HepG2 (cell line): ENCODE results near the gene GRIN2D. TPM values are rescaled to one million over a fixed set of nuclear protein-coding genes. Genes with fewer than 3 reads are reported as not detected.

ENCODE experiments used
- CAMTA2 ChIP-seq: sonication (generic); formaldehyde crosslinking; IDR thresholded peaks from 2 replicates; pipeline ENCODE4 v1.4.0; 2020; ENCODE audit warnings: mild to moderate bottlenecking, missing genetic modification reagents, borderline replicate concordance
- CEBPG ChIP-seq: IDR thresholded peaks from 2 replicates; pipeline ENCODE4 v1.6.1; 2016
- ERF ChIP-seq: IDR thresholded peaks from 2 replicates; pipeline ENCODE4 v1.6.1; 2018; ENCODE audit warnings: missing biosample characterization, missing genetic modification reagents
- ESRRA ChIP-seq: sonication (generic); formaldehyde crosslinking; IDR thresholded peaks from 2 replicates; pipeline ENCODE4 v1.5.1; 2020; ENCODE audit warnings: mild to moderate bottlenecking, low read depth, missing genetic modification reagents
- HNRNPLL ChIP-seq: fragments of 200-400 bp; formaldehyde crosslinking; IDR thresholded peaks from 2 replicates; pipeline ENCODE4 v1.6.1; 2017; ENCODE audit warnings: mild to moderate bottlenecking, low read depth, low read length; ENCODE audit not compliant: poor library complexity, severe bottlenecking
- PREB ChIP-seq: sonication (generic); formaldehyde crosslinking; IDR thresholded peaks from 2 replicates; pipeline ENCODE4 v1.4.0; 2020; ENCODE audit warnings: missing genetic modification reagents
- SAP130 ChIP-seq: IDR thresholded peaks from 2 replicates; pipeline ENCODE4 v1.6.1; 2016; ENCODE audit warnings: low read depth
- SRY ChIP-seq: sonication (generic); formaldehyde crosslinking; IDR thresholded peaks from 2 replicates; pipeline ENCODE4 v1.8.0; 2022; ENCODE audit warnings: mild to moderate bottlenecking, missing genetic modification reagents
- TARDBP ChIP-seq: sonication (generic); formaldehyde crosslinking; IDR thresholded peaks from 2 replicates; pipeline ENCODE4 v1.8.0; 2022; ENCODE audit warnings: mild to moderate bottlenecking, missing genetic modification reagents
- ZBTB10 ChIP-seq: sonication (generic); formaldehyde crosslinking; IDR thresholded peaks from 2 replicates; pipeline ENCODE4 v1.4.0; 2020; ENCODE audit warnings: missing genetic modification reagents, borderline replicate concordance
- ZC3H4 ChIP-seq: sonication (generic); formaldehyde crosslinking; IDR thresholded peaks from 2 replicates; pipeline ENCODE4 v1.4.0; 2020; ENCODE audit warnings: missing genetic modification reagents, borderline replicate concordance
- ZKSCAN1 ChIP-seq: fragments of 150-350 bp; IDR thresholded peaks from 2 replicates; pipeline ENCODE4 v1.6.1; 2014; ENCODE audit warnings: low read length
- ZNF234 ChIP-seq: sonication (generic); formaldehyde crosslinking; conservative IDR thresholded peaks from 2 replicates; pipeline ENCODE4 v1.5.1; 2020; ENCODE audit warnings: mild to moderate bottlenecking, missing genetic modification reagents
- ZNF276 ChIP-seq: sonication (generic); formaldehyde crosslinking; IDR thresholded peaks from 2 replicates; pipeline ENCODE4 v1.4.0; 2020; ENCODE audit warnings: mild to moderate bottlenecking, low read depth, missing genetic modification reagents
- ZNF574 ChIP-seq: sonication (generic); formaldehyde crosslinking; IDR thresholded peaks from 2 replicates; pipeline ENCODE4 v1.4.0; 2020; ENCODE audit warnings: missing genetic modification reagents
- ZNF670 ChIP-seq: sonication (generic); formaldehyde crosslinking; IDR thresholded peaks from 2 replicates; pipeline ENCODE4 v1.8.0; 2022; ENCODE audit warnings: mild to moderate bottlenecking, missing genetic modification reagents, borderline replicate concordance
- ZNF724P ChIP-seq: sonication (generic); formaldehyde crosslinking; IDR thresholded peaks from 2 replicates; pipeline ENCODE4 v1.8.0; 2022; ENCODE audit warnings: missing genetic modification reagents, borderline replicate concordance
- polyA plus RNA-seq, 8 experiments: library from polyadenylated mRNA; depleted of rRNA in 3 of 8; stranded (reverse) in 7 of 8; unstranded in 1 of 8; fragments of >200 nt; fragmentation: Illumina TruSeq in 4 of 8; extraction: Trizol in 4 of 8; gene quantifications; 2 replicates each; pipeline versions ENCODE4 v1.2.1 to v1.2.3, GENCODE V29; 2011 to 2016; ENCODE audit warnings: low read depth in 4 of 8, missing spikeins in 1 of 8, mixed read lengths in 1 of 8; ENCODE audit not compliant: insufficient read depth in 1 of 8
- total RNA-seq, 5 experiments: library from RNA; depleted of rRNA; stranded (reverse); fragments of >200 nt; fragmentation: Illumina TruSeq; extraction: Trizol; gene quantifications; 2 replicates each; pipeline ENCODE4 v1.2.3, GENCODE V29; 2016; ENCODE audit warnings: low read depth in 1 of 5

GRIN2D gene
- total and polyA plus RNA-seq, 2 of the 13 experiments (the other 11 are each of a cell fraction or from before 2014, with no cell fraction given): 0.02 to 0.13 TPM

GRCh38 chr19:48391100-48392005 lies 2.1 kb upstream of the GRIN2D start, which contains the start of gene KDELR1 (continued):
- no peak for TF ChIP-seq ZNF724P (CRISPR knock-in tag)
- TF ChIP-seq ERF (CRISPR knock-in tag): peak; percentile 61; the same call in 1 of the 2 replicates
- no peak for TF ChIP-seq TARDBP (CRISPR knock-in tag)
- TF ChIP-seq HNRNPLL: peak; percentile 50
- TF ChIP-seq ZBTB10 (CRISPR knock-in tag): no peak
- TF ChIP-seq ZNF574 (CRISPR knock-in tag): no peak
- no peak for TF ChIP-seq PREB (CRISPR knock-in tag)
- no peak for TF ChIP-seq ZC3H4
- no peak for TF ChIP-seq ZNF670 (CRISPR knock-in tag)
- TF ChIP-seq SRY (CRISPR knock-in tag): no peak; the same call in 1 of the 2 replicates
- no peak for TF ChIP-seq ESRRA (CRISPR knock-in tag)
- no peak for TF ChIP-seq CEBPG
- no peak for TF ChIP-seq ZKSCAN1
- no peak for TF ChIP-seq CAMTA2
- no peak for TF ChIP-seq ZNF276 (CRISPR knock-in tag)
- no peak for TF ChIP-seq ZNF234 (CRISPR knock-in tag)
- peak; percentile 50 for TF ChIP-seq SAP130 (CRISPR knock-in tag)
